Measurements from ENCODE around the gene RNLS.

Gene RNLS

DNA sequence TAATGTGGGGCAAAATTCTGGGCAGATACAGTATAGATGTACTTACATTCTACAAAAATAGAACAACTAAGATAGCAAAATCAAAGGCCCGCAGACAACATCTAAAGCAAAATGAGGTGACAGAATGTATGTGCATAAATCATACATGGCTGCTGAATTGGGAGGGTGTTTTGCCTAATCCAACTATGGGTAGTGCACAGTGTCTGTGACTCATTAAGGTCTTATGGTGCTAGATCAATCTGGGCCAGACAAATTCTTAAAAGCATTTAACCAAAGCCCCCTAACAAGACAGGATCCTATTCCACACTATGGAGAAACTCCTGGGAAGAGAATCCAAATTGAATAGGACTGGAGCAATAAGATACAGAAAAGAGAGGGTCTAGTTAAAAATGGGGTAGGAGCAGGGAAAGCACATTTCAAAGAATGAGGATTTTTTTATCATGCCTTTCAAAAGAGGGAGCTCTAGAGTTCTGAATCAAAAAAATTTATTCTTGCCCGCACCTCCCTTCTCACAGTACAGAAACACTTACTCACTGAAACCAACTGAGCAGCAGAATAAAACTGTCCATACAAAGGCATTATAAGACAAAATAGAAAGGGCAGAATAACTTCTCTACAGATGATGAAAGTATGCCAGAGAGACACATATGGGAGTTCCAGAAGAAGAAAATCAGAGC, 181.3 kb downstream of the RNLS start:
- in situ Hi-C loops (cut with HindIII; ENCODE audit: low sequenced_read_pairs), result no loop called here

DNA sequence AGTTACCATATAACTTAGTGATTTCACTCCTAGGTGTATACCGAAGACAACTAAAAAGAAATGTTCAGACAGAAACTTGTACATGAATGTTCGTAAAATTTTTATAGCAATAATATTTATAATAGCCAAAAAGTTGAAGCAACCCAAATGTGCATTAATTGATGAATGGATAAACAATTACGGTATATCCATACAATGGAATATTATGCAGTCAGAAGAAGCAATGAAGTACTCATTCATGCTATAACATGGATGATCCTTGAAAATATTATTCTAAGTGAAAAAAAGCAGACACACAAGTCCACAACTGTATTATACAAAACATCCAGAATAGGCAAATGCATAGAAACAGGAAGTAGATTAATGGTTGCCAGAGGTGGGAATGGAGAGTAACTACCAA, 183.9 kb downstream of the RNLS start:
- in situ Hi-C loops (cut with HindIII; ENCODE audit: low sequenced_read_pairs), result loop anchor here (10.0 kb wide), 1 partner anchor 284 kb away; no protein-coding TSS in a partner anchor

DNA sequence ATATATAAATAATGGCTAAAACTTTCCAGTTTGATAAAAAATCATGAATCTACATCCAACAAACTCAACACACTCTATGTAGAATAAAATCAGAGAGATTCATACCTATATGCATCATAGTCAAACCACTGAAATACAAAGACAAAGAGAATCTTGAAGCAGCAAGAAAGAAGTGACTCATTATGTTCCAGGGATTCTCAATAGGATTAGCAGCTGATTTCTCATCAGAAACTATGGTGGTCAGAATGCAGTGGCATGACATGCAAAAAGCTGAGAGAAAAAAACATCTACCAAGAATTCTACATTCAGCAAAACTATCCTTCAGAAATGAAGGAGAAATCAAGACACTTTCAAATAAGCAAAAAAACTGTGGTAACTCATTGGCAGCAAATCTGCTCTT, 187.4 kb downstream of the RNLS start:
- in situ Hi-C loops (cut with HindIII; ENCODE audit: low sequenced_read_pairs), result loop anchor here (10.0 kb wide), 1 partner anchor 281 kb away; no protein-coding TSS in a partner anchor

DNA sequence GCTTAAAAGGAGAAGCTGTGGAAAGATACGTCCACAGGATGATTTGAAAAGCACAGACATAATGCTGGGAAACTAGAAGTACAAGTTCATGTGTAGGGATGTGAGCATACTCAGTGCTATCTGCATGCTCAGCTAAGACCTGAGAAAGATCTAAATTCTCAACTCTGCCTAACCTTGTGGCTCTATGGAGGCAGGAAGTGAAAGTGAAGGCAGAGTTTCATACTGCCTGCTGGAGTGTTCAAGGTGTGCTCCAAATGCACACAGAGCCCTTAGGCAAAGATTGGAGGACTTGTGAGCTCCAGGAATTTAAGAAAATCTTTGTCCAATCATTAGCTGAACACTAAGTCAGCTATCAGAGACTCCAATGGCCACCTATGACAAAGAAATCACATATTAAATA, 190.9 kb downstream of the RNLS start:
- in situ Hi-C loops (cut with HindIII; ENCODE audit: low sequenced_read_pairs), result loop anchor here (10.0 kb wide), 1 partner anchor 277 kb away; no protein-coding TSS in a partner anchor

DNA sequence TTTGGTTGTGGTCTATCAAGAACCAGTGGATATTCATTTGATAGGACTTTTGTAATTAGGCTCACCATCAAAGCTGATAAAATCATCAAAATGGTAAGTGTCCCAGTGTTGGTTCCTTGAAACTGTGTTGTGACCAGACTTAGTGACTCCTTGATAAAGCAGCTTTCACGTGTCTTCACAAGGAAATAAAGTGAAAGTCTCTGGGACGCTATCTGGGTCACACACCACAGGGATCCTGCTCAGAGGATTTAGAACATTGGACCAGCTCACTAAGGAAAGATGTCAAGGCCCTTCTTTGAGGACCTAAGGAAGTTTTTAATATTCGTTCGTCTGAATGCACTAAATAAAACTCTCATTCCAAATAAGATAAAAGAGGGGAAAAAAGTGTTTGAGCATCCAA, 193.1 kb downstream of the RNLS start:
- in situ Hi-C loops (cut with HindIII; ENCODE audit: low sequenced_read_pairs), result loop anchor here (10.0 kb wide), 1 partner anchor 275 kb away; no protein-coding TSS in a partner anchor

DNA sequence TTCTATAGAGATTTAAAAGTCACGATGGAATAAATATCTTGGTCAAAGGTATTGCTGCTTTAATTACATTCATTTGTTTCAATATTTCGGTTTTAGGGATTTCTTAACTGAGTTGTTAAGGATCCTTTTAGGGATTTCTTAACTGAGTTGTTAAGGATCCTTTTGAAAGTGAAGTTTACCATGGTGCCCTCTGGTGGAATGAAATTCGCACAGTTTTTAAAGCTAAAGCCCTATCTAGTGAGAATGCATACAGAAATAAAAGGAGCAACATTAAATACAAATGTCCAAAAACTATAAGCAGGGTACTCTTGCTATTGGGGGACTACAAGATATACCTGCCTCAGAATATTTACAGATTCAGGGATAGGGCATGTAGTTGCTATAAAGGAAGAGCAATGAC, 193.7 kb downstream of the RNLS start:
- in situ Hi-C loops (cut with HindIII; ENCODE audit: low sequenced_read_pairs), result no loop called here

DNA sequence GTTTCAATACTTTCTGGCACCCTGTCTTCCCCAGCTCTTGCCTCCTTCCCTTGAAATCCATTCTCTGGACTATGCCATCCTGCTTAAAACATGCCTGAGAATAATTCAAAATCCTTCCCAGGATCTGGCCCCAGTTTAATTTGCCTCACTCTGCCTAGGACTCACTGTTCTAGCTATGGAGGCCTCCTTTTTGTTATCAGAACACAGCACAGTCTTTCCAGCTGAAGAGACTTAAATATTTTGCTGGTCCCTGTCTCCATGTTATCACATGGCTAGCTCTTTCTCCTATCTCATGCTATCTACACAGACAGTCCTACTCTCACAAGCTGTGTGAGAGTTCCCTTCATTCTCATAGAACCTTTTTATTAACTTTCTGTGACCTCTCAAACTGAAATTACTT, 194.8 kb downstream of the RNLS start:
- in situ Hi-C loops (cut with HindIII; ENCODE audit: low sequenced_read_pairs), result no loop called here

DNA sequence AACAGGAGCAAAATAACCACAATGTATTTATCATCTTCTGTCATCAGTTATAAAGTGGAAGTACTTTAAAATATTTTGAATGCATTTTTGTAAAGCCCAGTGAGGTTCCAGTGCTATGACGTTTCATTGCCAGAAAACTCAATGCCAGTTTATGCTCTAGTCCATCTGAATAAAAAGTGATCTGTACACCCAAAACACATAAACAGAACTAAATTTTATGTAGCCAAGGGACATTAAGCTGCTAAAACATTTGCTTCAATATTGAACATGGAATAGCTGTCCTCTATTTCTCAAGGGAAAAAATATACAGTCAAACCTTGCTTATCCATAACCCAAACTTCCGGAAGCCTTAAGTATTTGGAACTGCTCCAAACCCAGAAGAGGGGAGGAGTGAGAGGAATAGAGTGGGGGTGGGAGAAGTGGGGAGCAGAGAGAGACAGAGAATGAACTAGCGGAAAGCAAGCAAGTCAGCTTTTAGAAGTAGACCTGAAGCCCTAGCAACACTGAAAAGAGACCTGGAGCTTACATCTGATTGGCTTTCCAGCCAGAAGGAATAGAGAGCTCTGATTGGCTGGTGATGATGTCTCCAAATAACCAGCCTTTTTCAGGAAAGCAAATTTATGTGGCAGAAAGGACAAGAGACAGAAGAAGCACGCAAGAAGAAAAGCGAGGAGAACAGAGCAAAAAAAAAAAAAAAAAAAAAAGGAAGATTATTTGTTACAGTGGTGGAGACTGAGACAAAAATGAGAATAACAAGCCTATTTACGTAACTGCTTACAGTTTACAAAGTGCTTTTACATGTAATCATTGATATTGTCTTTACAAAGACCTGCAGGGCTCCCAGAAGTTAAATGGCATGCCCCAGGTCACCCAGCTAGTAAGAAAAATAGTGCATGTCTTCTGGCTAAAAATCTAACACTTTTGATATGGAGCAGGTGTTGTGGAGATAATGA, 196.0 kb downstream of the RNLS start:
- in situ Hi-C loops (cut with HindIII; ENCODE audit: low sequenced_read_pairs), result no loop called here

DNA sequence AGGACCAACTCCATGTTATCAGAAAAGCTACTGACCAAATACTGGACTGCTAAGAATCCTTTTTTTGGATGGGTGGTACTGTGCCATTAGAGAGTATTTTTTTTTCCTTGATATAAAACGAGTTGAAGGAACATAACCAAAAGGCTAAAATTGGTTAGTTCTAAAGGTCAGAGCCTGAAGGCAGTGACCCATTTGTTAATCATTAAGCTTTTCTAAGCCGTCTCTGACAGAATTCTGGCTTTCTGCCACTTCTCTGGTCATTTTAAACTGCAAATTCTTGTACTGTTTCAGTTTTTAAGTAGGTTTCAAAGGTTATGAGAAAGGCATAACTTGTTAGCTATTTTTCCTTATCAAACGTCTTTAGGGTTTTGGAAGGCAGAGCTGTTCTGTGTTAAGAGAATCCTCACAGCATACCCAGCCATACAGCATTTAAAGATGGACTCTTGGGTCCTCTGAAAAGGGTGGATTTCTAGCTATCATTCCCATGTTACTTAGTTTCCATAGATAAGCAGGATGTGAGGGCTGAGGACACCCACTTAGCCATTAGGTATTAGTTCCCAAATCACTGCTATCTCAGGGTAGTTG, 196.8 kb downstream of the RNLS start:
- in situ Hi-C loops (cut with HindIII; ENCODE audit: low sequenced_read_pairs), result no loop called here

DNA sequence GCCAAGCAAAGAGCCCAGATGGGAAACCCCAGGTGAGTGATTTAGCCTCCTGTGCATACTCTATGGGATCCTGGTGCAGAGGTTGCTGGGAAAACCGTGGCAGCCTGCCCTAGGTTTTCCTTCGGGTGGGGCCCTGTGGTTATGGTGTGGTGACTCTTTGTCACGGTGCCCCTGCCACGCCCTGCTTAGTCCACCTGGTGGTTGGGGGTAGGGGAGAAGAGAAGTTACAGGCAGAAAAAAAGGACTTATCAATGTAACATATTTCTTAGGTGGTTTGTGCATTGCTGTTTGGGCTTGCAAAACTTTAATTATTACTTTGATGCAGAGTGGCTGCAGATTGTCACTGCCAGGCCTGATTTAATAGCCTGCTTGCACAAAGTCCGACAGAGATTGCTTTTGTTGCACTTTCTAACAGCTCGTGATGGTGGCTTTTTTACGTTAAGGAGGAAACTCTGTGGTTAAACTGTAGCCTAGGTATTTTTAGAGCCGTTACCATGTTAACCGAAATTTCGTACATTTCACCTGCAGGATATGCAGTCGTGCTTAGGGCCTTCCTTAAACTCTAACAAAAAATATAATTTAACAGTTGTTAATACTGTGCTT, 197.4 kb downstream of the RNLS start:
- in situ Hi-C loops (cut with HindIII; ENCODE audit: low sequenced_read_pairs), result no loop called here

DNA sequence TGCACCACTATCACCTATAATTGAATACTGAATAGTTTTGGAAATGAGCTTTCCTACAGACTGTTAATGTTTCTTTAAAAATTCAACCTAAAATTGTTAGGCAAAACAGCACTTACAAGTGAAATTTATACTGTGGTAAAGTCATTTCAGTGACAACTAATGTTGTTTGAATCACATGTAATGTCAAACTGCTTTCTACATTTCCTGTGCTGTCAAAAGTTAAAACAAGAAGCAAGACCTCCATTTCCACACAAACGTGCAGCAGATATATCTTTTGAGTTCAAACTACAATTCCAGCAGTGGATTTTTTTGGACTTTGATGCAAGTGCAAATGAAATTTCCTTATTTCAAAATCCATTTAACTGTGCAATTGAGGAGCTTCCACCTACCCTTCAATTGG, 199.8 kb downstream of the RNLS start:
- in situ Hi-C loops (cut with HindIII; ENCODE audit: low sequenced_read_pairs), result no loop called here

DNA sequence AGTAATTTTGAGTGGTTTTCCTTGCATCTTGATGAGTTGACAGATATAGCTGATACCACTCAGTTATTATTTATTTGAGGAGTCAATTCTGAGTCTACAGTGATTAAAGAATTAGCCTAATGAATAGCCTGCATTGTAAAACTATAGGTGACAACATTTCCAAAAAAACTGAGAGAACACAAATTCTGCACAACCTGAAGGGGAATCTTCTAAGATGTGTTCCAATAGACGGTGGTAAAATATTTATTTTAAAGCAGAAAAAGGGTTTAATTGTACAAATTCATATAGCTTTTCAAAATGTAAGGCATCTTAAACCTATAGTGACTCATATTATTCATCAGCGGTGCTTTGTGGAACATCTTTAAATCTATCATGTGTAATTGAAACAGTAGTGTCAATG, 200.4 kb downstream of the RNLS start:
- in situ Hi-C loops (cut with HindIII; ENCODE audit: low sequenced_read_pairs), result no loop called here

DNA sequence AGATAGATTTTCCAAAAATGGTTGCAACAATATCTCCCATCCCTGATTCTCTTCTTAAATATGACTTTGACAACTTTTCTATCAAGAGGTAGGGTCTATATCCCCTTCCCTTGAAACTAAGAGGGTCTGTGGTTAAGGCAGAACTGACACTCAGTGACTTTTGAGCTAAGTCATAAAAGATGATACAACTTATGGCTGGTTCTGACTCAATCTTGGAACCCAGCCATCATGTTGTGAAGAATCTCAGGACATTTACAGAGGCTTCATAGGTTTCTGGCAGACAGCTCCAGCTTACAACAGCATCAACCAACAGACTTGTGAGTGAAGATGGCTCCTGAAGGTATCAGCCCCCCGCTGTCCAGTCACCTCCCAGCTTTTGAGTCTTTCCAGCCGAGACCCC, 203.5 kb downstream of the RNLS start:
- in situ Hi-C loops (cut with HindIII; ENCODE audit: low sequenced_read_pairs), result no loop called here

DNA sequence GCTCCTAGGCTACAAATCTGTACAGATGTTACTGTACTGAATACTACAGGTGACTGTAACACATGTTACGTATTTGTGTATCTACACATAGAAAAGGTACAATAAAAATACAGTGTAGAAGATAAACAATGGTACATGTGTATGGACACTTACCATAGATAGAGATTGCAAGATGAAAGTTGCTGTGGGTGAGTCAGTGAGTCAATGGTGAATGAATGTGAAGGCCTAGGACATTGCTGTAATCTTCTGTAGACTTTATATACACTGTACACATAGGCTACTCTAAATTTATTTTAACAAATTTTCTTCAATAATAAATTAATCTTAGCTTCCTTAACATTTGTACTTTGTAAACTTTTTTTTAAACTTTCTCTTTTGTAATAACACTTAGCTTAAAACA, 205.6 kb downstream of the RNLS start:
- in situ Hi-C loops (cut with HindIII; ENCODE audit: low sequenced_read_pairs), result no loop called here

DNA sequence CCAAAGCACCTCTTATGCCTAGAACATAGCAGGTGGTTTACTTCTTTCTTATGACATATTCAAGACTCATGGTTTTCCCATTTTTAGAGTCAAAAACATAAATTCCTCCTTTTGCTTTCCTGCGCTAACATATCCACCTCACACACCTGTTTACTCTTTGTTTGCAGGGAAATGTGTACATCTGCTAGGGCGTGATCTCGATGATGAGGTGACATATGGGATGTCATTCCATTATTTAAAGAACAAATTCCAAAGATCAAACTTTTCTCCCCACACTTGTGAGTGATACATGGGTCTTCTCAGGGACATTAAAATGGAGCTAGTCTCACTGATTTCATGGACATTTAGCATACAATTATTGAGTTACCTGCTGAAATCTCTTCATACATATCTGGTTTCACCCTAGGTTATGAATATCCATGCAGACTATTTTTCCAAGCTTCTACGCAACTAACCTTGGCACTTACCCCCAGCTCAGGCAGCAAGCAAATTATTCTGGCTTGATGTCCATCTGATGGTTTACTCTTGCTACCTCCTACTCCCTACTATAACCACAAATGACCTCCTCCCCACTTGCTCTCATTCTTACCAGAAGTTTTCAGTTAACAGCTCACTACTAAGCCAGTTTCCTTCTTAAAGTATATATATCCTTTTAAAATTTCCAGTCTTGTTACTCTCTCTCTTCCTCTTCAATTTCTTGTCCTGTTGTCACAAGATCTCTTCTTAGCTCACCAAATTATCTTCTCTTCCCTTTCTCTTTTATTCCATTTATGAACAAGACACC, 208.5 kb downstream of the RNLS start:
- in situ Hi-C loops (cut with HindIII; ENCODE audit: low sequenced_read_pairs), result no loop called here

DNA sequence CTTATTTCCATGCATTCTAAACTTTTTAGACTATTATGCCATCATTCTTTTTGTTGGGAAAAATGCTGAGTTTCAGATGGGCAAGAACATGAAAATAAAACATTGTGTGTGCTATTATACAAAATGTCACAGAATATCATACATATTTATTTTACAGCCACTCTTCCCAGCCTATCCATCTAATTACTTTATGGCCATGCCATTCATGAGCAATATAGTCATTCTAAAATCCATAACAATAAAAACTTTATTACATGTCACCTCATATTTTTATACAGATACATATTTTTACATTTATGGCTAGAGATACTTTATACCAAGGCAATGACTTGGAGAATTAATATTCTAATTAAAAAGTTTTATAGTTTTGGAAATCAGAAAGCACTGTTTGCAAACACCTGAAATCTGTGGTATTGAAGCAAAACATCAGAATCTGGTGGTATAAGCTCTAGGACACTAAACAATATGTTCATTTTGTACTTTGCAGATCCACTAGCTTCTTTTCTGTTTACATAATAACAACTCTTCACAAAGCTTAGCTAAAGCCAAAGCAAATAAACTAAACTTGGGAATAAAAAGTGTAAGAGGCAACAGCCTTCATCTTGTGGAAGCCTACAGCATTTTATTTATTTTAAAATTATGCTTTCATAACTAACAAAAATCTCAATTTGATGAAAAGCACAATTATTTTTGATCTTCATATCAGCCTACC, 210.1 kb downstream of the RNLS start:
- in situ Hi-C loops (cut with HindIII; ENCODE audit: low sequenced_read_pairs), result no loop called here

DNA sequence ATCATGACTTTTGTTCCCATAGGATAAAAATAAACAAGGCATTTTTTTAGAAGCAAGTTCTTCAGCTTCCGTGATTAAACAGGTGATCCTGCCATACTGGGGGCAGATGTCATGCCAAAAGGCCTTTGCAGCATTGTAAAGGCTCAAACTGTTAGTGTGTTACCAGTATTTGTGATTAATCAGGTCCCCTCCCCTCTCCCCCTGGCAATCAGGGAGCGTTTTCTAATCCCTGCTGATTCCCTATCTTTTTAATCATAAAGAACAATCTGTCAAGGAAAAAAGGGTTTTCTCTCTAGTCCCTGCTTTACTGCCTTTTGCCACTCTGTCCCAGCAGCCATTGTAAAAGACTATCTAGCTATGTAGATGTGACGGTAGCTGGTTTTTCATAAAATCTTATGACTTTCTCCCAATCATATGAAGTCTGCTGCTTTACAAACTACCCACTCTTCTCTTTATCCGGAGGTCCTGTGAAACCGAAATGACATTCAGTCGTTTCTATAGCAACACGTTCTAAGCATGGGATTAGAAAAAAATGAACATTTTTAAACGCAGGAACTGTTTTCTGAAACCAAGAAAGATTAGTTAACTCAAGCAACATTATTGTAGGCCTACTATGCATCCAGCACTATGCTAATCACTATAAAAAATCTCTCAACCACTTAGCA, 210.9 kb downstream of the RNLS start:
- in situ Hi-C loops (cut with HindIII; ENCODE audit: low sequenced_read_pairs), result no loop called here

DNA sequence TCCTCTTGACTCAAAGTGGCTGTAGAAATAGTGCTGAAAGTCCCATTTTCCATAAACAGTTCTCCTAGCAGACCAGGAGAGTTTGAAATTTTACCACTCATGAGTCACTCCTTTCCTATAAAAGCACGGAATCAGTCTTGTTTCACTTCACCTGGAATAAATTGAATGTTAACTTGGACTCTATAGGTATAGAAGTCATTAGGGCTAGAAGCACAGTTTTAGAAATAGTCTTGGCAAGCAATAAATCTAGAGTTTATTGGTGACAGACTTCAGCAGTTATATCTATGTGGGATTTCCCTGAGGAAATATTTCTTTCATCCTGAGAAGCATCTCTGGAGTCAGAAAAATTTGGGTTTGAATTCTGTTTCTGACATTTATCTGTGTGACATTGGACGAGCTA, 212.4 kb downstream of the RNLS start:
- in situ Hi-C loops (cut with HindIII; ENCODE audit: low sequenced_read_pairs), result no loop called here

DNA sequence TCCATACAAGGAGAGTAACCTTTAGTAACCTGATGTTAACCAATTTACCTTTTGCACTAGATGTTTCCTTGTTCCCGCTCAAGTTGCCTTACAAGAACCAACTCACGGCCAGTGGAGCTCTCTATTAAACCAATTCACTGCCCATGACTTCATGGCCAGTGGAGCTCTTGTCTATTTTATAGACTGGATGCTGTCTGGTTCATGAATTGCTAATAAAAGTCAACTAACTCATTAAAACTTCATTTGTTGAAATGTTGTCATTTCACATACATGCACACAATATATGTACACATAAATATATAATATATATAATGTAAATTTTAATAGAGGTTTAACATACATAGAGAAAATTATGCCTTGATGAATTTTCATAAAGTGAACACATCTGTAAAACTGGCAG, 216.3 kb downstream of the RNLS start:
- in situ Hi-C loops (cut with HindIII; ENCODE audit: low sequenced_read_pairs), result no loop called here

All from endothelial cell of hepatic sinusoid (primary cell).